ENCODE data around the gene CHST10. TPM values are rescaled to one million over a fixed set of nuclear protein-coding genes. Genes with fewer than 3 reads are reported as not detected.

CHST10 gene
- total RNA-seq, 1 experiment from 2014 or later, result 13.4 TPM

- Histone ChIP-seq H2AFZ (ENCODE audit: low read length) (peak overlapping the region; percentile 97), H3K4me2 (ENCODE audit: low read length) (peak overlapping the region; percentile 97), H4K20me1 (ENCODE audit: low read length) (no peaks in the 10 kb centered on the region), H3K9me2 (replicated peaks; ENCODE audit: low read length) (no peaks in the 10 kb centered on the region), H3K4me3 (ENCODE audit: low read length) (peak overlapping the region; percentile 77), H3K27me3 (ENCODE audit: low read length) (no peaks in the 10 kb centered on the region), H3K27ac (ENCODE audit: low read length) (peak overlapping the region; percentile 20; the same call in 1 of the 2 replicates), H3K79me2 (ENCODE audit: low read length) (peaks cover 21% of the 10 kb centered on the region), H3K36me3 (ENCODE audit: low read depth, low read length) (no peaks in the 10 kb centered on the region), H3K4me1 (ENCODE audit: insufficient read depth, low read length) (peaks cover 24% of the 10 kb centered on the region), H3K9me3 (ENCODE audit: low read length) (no peaks in the 10 kb centered on the region), H3K9ac (ENCODE audit: low read length) (peak overlapping the region; percentile 76), H3F3A (ENCODE audit: low read length, unreplicated experiment) (peaks cover 3% of the 10 kb centered on the region)
- ChIA-PET CTCF (no interaction called here), POLR2A (ENCODE audit: unreplicated experiment) (no interaction called here)
- BruUV-seq (replicated peaks), result no TSS peak
- DNase-seq (no peak), ATAC-seq (no peak)
- TF ChIP-seq, protein P1, sequence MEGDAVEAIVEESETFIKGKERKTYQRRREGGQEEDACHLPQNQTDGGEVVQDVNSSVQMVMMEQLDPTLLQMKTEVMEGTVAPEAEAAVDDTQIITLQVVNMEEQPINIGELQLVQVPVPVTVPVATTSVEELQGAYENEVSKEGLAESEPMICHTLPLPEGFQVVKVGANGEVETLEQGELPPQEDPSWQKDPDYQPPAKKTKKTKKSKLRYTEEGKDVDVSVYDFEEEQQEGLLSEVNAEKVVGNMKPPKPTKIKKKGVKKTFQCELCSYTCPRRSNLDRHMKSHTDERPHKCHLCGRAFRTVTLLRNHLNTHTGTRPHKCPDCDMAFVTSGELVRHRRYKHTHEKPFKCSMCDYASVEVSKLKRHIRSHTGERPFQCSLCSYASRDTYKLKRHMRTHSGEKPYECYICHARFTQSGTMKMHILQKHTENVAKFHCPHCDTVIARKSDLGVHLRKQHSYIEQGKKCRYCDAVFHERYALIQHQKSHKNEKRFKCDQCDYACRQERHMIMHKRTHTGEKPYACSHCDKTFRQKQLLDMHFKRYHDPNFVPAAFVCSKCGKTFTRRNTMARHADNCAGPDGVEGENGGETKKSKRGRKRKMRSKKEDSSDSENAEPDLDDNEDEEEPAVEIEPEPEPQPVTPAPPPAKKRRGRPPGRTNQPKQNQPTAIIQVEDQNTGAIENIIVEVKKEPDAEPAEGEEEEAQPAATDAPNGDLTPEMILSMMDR (conservative IDR thresholded peaks at IDR 0.05; ENCODE audit: low read depth, low read length), result no peak
- TF ChIP-seq EZH2 (IDR thresholded peaks at IDR 0.05; ENCODE audit: low read length, unreplicated experiment), result no peak
- TF ChIP-seq EZH2phosphoT487 (IDR thresholded peaks at IDR 0.05; ENCODE audit: borderline replicate concordance, low read length), result no peak
- intact Hi-C loops (cut with micrococcal nuclease), result no loop called here
Observed at GRCh38 chr2:100417711-100418124, 250 bp upstream of the CHST10 start.

GRCh38 chr2:100416397-100416934, 1.0 kb downstream of the CHST10 start:
- peaks cover 24% of the 10 kb centered on the region for H3K4me1 ChIP-seq (ENCODE audit: insufficient read depth, low read length)
- peak; percentile 23 for ATAC-seq
- peak overlapping the region; percentile 76 for H3K9ac ChIP-seq (ENCODE audit: low read length)
- no peaks in the 10 kb centered on the region for H3K9me2 ChIP-seq (replicated peaks; ENCODE audit: low read length)
- CTCF ChIA-PET, result no interaction called here
- BruUV-seq (replicated peaks), result TSS peak; percentile 52
- H3K79me2 ChIP-seq (ENCODE audit: low read length), result peaks cover 21% of the 10 kb centered on the region
- H4K20me1 ChIP-seq (ENCODE audit: low read length), result no peaks in the 10 kb centered on the region
- no peaks in the 10 kb centered on the region for H3K36me3 ChIP-seq (ENCODE audit: low read depth, low read length)
- POLR2A ChIA-PET (ENCODE audit: unreplicated experiment), result no interaction called here
- TF ChIP-seq EZH2 (IDR thresholded peaks at IDR 0.05; ENCODE audit: low read length, unreplicated experiment) (no peak), EZH2phosphoT487 (IDR thresholded peaks at IDR 0.05; ENCODE audit: borderline replicate concordance, low read length) (no peak)
- TF ChIP-seq, protein P1 (conservative IDR thresholded peaks at IDR 0.05; ENCODE audit: low read depth, low read length), result no peak
- no peaks in the 10 kb centered on the region for H3K27me3 ChIP-seq (ENCODE audit: low read length)
- intact Hi-C loops (cut with micrococcal nuclease), result no loop called here
- H3K9me3 ChIP-seq (ENCODE audit: low read length), result no peaks in the 10 kb centered on the region
- no peak overlapping the region for H3K27ac ChIP-seq (ENCODE audit: low read length)
- peaks cover 3% of the 10 kb centered on the region for H3F3A ChIP-seq (ENCODE audit: low read length, unreplicated experiment)
- peak overlapping the region; percentile 77 for H3K4me3 ChIP-seq (ENCODE audit: low read length)
- H2AFZ ChIP-seq (ENCODE audit: low read length), result peak overlapping the region; percentile 97
- peak overlapping the region; percentile 97 for H3K4me2 ChIP-seq (ENCODE audit: low read length)
- no peak for DNase-seq

DNA sequence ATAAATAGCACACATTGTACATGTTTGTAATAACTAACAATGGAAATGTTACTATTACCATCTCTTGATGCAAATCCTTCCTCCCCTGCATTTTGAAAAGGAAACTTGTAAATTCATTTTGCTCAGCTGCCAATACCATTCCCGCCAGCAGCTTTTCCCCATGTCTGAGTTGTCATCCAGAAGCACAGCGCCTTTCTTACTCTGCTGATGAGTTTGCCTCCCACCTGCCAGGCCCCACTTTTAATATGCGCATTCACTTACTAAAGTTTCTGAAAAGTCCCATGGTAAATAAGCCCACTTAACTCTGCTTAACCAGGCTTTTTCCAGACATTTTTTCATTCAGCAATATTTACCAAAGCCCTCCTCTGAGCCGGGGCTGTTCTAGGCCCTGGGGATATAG, 3.9 kb downstream of the CHST10 start:
- ChIA-PET POLR2A (ENCODE audit: unreplicated experiment) (no interaction called here), CTCF (no interaction called here)

More for the DNA sequence above, 3.9 kb downstream of the CHST10 start:
- ATAC-seq (no peak), DNase-seq (no peak)
- H3K4me1 ChIP-seq (ENCODE audit: insufficient read depth, low read length), result peaks cover 23% of the 10 kb centered on the region
- no peak for TF ChIP-seq EZH2 (IDR thresholded peaks at IDR 0.05; ENCODE audit: low read length, unreplicated experiment)
- no TSS peak for BruUV-seq (replicated peaks)
- no peak overlapping the region for H3K4me3 ChIP-seq (ENCODE audit: low read length)
- intact Hi-C loops (cut with micrococcal nuclease), result no loop called here
- no peaks in the 10 kb centered on the region for H3K36me3 ChIP-seq (ENCODE audit: low read depth, low read length)
- H3F3A ChIP-seq (ENCODE audit: low read length, unreplicated experiment), result peaks cover 3% of the 10 kb centered on the region
- H3K4me2 ChIP-seq (ENCODE audit: low read length), result no peak overlapping the region
- no peak overlapping the region for H2AFZ ChIP-seq (ENCODE audit: low read length)
- H3K27ac ChIP-seq (ENCODE audit: low read length), result no peak overlapping the region
- H3K79me2 ChIP-seq (ENCODE audit: low read length), result peaks cover 21% of the 10 kb centered on the region
- no peaks in the 10 kb centered on the region for H3K9me3 ChIP-seq (ENCODE audit: low read length)
- H4K20me1 ChIP-seq (ENCODE audit: low read length), result no peaks in the 10 kb centered on the region
- H3K27me3 ChIP-seq (ENCODE audit: low read length), result no peaks in the 10 kb centered on the region
- H3K9ac ChIP-seq (ENCODE audit: low read length), result no peak overlapping the region
- H3K9me2 ChIP-seq (replicated peaks; ENCODE audit: low read length), result no peaks in the 10 kb centered on the region
